Muscle layer of colon (tissue), 2 donors: ENCODE results near the gene DUSP15.

Source experiments
- H3K27ac ChIP-seq: one replicate; pipeline ENCODE4 v1.7.0; 2013; ENCODE audit warnings: low read depth, mild to moderate bottlenecking, low read length, moderate library complexity
- H3K27me3 ChIP-seq, 2 donors: one replicate each; pipeline ENCODE4 v1.7.0; 2013; ENCODE audit warnings: low read length in 2 of 2, mild to moderate bottlenecking in 2 of 2; ENCODE audit not compliant: insufficient read depth in 2 of 2, control insufficient read depth in 1 of 2
- H3K36me3 ChIP-seq: one replicate; pipeline ENCODE4 v1.7.0; 2013; ENCODE audit warnings: mild to moderate bottlenecking, low read length; ENCODE audit not compliant: insufficient read depth
- H3K4me1 ChIP-seq: one replicate; pipeline ENCODE4 v1.7.0; 2013; ENCODE audit warnings: mild to moderate bottlenecking, low read length; ENCODE audit not compliant: insufficient read depth
- H3K4me3 ChIP-seq, 2 donors: one replicate each; pipeline ENCODE4 v1.7.0; 2013; ENCODE audit warnings: low read length in 2 of 2, low read depth in 1 of 2, mild to moderate bottlenecking in 1 of 2, moderate library complexity in 1 of 2
- H3K9ac ChIP-seq: one replicate; pipeline ENCODE4 v1.7.0; 2013; ENCODE audit warnings: low read length
- H3K9me3 ChIP-seq: one replicate; pipeline ENCODE4 v1.7.0; 2013; ENCODE audit warnings: mild to moderate bottlenecking, low read length
- donor health status: abdominal sarcoma.
- donor health status: Adenocarcinoma of cecum.

Gene DUSP15

DNA sequence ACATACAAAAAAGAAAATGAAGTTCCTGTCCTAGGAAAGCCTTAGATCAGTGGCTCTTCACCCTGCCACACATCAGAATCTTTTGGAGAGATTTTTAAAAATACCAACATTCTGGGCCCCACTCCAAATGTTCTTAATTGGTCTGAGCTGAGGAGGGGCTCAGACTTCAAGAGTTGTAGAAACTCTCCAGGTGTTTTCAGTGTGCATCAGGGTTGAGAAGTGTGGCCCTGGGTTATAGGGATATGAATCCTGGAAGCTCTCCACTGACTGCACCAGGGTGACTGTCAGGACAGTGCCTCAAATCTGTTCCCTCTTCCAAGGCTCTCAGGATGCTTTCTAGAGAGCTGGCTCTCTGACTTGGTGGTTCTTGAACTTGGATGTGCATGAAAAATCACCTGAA, 56.7 kb downstream of the DUSP15 start:
- Histone ChIP-seq H3K9ac (no peak overlapping the region), H3K27me3 (no peaks in the 10 kb centered on the region), H3K9me3 (no peaks in the 10 kb centered on the region), H3K36me3 (no peaks in the 10 kb centered on the region), H3K27ac (no peak overlapping the region), H3K4me3 (no peak overlapping the region), H3K4me1 (no peaks in the 10 kb centered on the region)

DNA sequence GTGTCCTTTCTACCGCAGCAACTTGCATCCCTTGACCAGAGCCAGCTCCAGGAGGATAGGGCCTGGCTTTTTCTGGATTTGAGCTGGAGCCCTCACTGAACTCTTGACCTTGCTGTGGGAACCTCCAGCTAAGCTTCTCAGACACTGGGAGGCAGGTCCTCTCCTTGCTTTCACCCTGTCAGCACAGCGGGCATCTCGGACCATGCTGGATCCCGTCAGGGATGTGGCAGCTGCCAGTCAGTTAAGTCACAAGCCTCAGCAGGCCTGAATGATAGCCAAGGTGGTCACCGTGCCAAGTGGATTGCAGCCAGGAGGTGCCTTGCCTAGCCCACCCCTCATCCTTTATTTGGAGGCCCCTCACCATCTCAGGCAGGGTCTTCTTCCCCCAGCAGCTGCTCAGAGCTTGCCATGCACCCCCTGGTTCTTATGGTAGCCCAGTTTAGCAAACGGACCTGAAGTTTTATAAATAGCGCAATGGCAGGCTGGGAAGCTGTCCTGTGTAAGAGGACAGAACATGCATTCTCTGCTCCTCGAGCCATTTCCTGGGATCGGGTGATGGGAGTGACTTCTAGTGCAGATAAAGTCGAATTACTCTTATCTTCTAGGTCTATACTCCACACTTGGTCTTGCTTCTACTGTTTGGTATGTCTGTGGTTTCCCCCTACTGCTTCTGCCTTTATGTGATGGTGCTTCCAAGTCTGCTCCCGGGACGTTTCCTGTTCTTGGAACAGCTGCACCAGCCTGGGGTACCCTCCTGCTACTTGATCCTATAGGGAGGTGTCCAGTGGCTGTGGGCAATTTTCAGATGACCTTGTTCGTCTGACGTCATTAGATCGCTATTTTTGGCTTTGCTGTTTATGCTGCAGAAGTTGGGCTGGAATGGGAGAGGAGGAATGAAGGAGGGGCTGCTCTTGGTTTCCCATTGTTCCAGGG, 58.3 kb downstream of the DUSP15 start:
- H3K27me3 ChIP-seq = no peaks in the 10 kb centered on the region
- H3K27ac ChIP-seq = no peak overlapping the region
- no peak overlapping the region for H3K9ac ChIP-seq
- no peaks in the 10 kb centered on the region for H3K36me3 ChIP-seq
- no peak overlapping the region for H3K4me3 ChIP-seq
- no peaks in the 10 kb centered on the region for H3K4me1 ChIP-seq
- no peaks in the 10 kb centered on the region for H3K9me3 ChIP-seq

- Histone ChIP-seq H3K4me1 (no peaks in the 10 kb centered on the region), H3K9me3 (no peaks in the 10 kb centered on the region), H3K27ac (no peak overlapping the region), H3K4me3 (no peak overlapping the region), H3K27me3 (no peaks in the 10 kb centered on the region), H3K36me3 (no peaks in the 10 kb centered on the region), H3K9ac (no peak overlapping the region)
Measured at GRCh38 chr20:31811198-31811597, 59.1 kb downstream of the DUSP15 start.
